HEK293T (cell line): ENCODE results near the gene ARID4B.

Experiments
- CTCF ChIA-PET: fragments of 350-600 bp; formaldehyde crosslinking; extraction: SDS; loops from one replicate; lab custom pipeline; 2021; ENCODE audit warnings: antibody characterized with exemption, inconsistent platforms; lab: Yijun Ruan, JAX
- POLR2A ChIA-PET: fragments of 350-600 bp; formaldehyde crosslinking; extraction: SDS; loops from one replicate; lab custom pipeline; 2020; ENCODE audit warnings: antibody characterized with exemption, inconsistent platforms; lab: Yijun Ruan, JAX
- DNase-seq: peaks from one replicate; pipeline ENCODE4 v3.0.0; 2012; ENCODE audit warnings: mixed read lengths; ENCODE audit errors: extremely low spot score
- ARNT ChIP-seq: fragments of 450-650 bp; IDR thresholded peaks from 2 replicates; pipeline ENCODE4 v1.6.1; 2017; ENCODE audit warnings: mild to moderate bottlenecking
- BHLHE40 ChIP-seq: fragments of 450-650 bp; IDR thresholded peaks from 2 replicates; pipeline ENCODE4 v1.6.1; 2016; ENCODE audit warnings: mild to moderate bottlenecking, moderate library complexity, borderline replicate concordance
- CTBP1 ChIP-seq: fragments of 450-650 bp; IDR thresholded peaks from 2 replicates; pipeline ENCODE4 v1.6.1; 2016; ENCODE audit warnings: borderline replicate concordance
- ELF4 ChIP-seq: fragments of 450-650 bp; IDR thresholded peaks from 2 replicates; pipeline ENCODE4 v1.6.1; 2017; ENCODE audit warnings: antibody characterized with exemption
- FOXA1 ChIP-seq: fragments of 450-650 bp; IDR thresholded peaks from 2 replicates; pipeline ENCODE4 v1.6.1; 2016; ENCODE audit warnings: mild to moderate bottlenecking
- FOXK2 ChIP-seq: fragments of 450-650 bp; IDR thresholded peaks from 2 replicates; pipeline ENCODE4 v1.6.1; 2016; ENCODE audit warnings: mild to moderate bottlenecking
- FOXM1 ChIP-seq: fragments of 450-650 bp; IDR thresholded peaks from 2 replicates; pipeline ENCODE4 v1.6.1; 2017; ENCODE audit warnings: mild to moderate bottlenecking, borderline replicate concordance
- HDGF ChIP-seq: fragments of 450-650 bp; IDR thresholded peaks from 2 replicates; pipeline ENCODE4 v1.6.1; 2017; ENCODE audit warnings: antibody characterized with exemption, borderline replicate concordance
- L3MBTL2 ChIP-seq: fragments of 450-650 bp; conservative IDR thresholded peaks from 2 replicates; pipeline ENCODE4 v1.6.1; 2016; ENCODE audit warnings: mild to moderate bottlenecking
- LEF1 ChIP-seq: fragments of 450-650 bp; IDR thresholded peaks from 2 replicates; pipeline ENCODE4 v1.6.1; 2017; ENCODE audit warnings: mild to moderate bottlenecking, borderline replicate concordance
- NFRKB ChIP-seq: fragments of 450-650 bp; IDR thresholded peaks from 2 replicates; pipeline ENCODE4 v1.6.1; 2016; ENCODE audit warnings: mild to moderate bottlenecking, moderate library complexity
- SP1 ChIP-seq: fragments of 450-650 bp; IDR thresholded peaks from 2 replicates; pipeline ENCODE4 v1.6.1; 2017
- SUZ12 ChIP-seq: fragments of 450-650 bp; IDR thresholded peaks from 2 replicates; pipeline ENCODE4 v1.6.1; 2016; ENCODE audit warnings: mild to moderate bottlenecking
- TARDBP ChIP-seq: fragments of 450-650 bp; IDR thresholded peaks from 2 replicates; pipeline ENCODE4 v1.6.1; 2016
- ZNF384 ChIP-seq: fragments of 450-650 bp; IDR thresholded peaks from 2 replicates; pipeline ENCODE4 v1.6.1; 2016
- TF ChIP-seq, protein P1 (sequence below): fragments of 450-650 bp; IDR thresholded peaks from 2 replicates; pipeline ENCODE4 v1.6.1; 2016

The ARID4B gene

GRCh38 chr1:235130766-235131270, 197.2 kb downstream of the ARID4B start:
- no peak for DNase-seq
- ChIA-PET POLR2A (interaction anchor here (4.2 kb wide), 1 partner anchor 8 kb away, joined by 22 read pairs; no protein-coding TSS in a partner anchor), CTCF (interaction anchor here (0.7 kb wide), 1 partner anchor 504 kb away, joined by 13 read pairs; no protein-coding TSS in a partner anchor)
- TF ChIP-seq, protein P1, sequence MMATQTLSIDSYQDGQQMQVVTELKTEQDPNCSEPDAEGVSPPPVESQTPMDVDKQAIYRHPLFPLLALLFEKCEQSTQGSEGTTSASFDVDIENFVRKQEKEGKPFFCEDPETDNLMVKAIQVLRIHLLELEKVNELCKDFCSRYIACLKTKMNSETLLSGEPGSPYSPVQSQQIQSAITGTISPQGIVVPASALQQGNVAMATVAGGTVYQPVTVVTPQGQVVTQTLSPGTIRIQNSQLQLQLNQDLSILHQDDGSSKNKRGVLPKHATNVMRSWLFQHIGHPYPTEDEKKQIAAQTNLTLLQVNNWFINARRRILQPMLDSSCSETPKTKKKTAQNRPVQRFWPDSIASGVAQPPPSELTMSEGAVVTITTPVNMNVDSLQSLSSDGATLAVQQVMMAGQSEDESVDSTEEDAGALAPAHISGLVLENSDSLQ, result no peak
- TF ChIP-seq HDGF (no peak), ELF4 (no peak), LEF1 (no peak), FOXK2 (no peak), BHLHE40 (no peak), TARDBP (no peak), FOXM1 (no peak), NFRKB (no peak), CTBP1 (no peak), ZNF384 (no peak)

DNA sequence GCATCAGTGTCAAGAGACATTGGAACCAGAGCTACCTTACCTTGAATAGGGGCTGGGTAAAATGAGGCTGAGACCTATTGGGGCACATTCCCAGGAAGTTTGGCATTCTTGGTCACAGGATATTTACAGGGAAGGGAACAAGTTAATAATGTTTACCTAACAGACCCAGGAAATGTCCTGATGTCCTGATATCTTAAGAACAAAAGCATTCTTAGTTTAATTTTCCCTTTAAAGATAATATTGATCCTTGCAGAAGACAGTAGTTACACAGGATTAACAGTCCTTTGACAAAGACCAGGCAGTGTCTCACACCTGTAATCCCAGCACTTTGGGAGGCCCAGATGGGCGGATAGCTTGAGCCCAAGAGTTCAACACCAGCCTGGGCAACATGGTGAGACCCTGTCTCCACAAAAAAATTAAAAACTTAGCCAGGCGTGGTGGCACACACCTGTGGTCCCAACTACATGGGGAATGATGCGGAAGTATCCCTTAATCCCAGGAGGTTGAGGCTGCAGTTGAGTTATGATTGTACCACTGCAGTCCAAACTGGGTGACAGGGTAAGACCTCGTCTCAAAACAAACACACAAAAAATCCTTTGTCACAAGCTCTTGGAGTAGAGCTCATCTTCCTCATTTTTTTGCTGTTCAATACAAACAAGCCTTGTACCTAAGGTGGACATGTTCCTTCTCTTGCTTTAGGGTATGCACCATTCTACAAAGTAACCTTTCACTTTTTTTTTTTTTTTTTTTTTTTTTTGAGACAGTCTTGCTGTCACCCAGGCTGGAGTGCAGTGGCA, 198.0 kb downstream of the ARID4B start:
- ChIA-PET CTCF (interaction anchor here (0.7 kb wide), 1 partner anchor 504 kb away, joined by 13 read pairs; no protein-coding TSS in a partner anchor), POLR2A (interaction anchor here (0.8 to 4.2 kb wide), 4 partner anchors 9 to 375 kb away, joined by 3 to 27 read pairs (median 14); partner anchors contain the start of genes B3GALNT2 and RBM34)
- TF ChIP-seq HDGF, result no peak
- no peak for TF ChIP-seq CTBP1
- TF ChIP-seq SP1, result no peak
- no peak for TF ChIP-seq L3MBTL2
- no peak for TF ChIP-seq SUZ12
- no peak for TF ChIP-seq ARNT
- TF ChIP-seq, protein P1, result no peak
- no peak for DNase-seq

DNA sequence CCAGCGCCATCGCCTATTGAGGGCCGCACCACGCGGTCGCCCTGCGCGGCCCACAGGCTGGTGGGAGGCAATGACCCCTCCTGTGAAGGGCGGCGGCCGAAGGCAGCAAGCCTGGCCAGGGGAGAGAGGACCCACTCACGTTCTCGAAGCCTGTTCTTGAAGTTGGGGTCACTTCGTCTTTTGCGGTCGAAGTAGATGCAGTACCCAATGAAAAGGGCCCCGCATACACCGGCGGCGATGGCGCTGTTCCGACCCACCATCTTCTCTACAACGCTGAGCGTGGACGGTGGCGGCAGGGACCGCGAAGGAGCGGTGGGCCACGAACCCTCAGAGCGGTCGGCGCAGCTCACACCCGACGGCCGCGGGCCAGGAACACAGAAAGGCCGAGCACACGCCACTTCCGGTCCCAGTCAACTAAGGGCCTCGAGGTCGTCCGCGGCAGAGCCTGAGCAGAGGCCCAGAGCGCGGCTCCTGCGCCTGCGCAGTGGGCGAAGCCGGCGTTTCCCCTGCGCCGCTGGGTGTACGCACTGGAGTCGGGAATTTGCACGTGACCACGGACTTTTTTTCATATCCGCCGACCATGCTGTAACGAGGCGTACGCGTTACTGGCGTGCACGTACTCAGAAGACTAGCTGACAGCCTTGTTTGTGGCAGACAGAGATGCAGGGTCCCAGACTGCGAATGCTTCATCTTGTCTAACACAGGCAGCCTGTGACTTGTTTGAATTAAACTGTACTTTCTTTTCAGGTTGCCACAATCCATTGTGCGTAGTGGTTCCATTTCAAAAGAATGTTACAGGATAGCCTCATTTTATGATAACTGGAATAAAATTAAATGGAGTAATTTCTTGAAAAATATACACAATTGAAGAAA, 199.3 kb downstream of the ARID4B start, which contains the start of gene TOMM20:
Gene TOMM20 (minus strand): TSS at position 382 of the 873 bp plus-strand sequence. CDS start 122 bp downstream, at position 260.
- POLR2A ChIA-PET, result interaction anchor here (0.5 to 4.2 kb wide), 9 partner anchors 10 to 517 kb away, joined by 3 to 27 read pairs (median 3); partner anchors contain the start of genes ARID4B, B3GALNT2, GGPS1 and RBM34
- TF ChIP-seq FOXK2, result no peak
- no peak for TF ChIP-seq CTBP1
- peak; percentile 46; the same call in 1 of the 2 replicates for TF ChIP-seq LEF1
- peak; percentile 81 for TF ChIP-seq L3MBTL2
- peak; percentile 97 for TF ChIP-seq ZNF384
- TF ChIP-seq, protein P1, result peak; percentile 84
- TF ChIP-seq ARNT, result no peak; the same call in 1 of the 2 replicates
- no peak for TF ChIP-seq SP1
- no peak for TF ChIP-seq HDGF
- TF ChIP-seq NFRKB, result no peak
- no peak for TF ChIP-seq SUZ12
- peak; percentile 97 for TF ChIP-seq ELF4
- no peak for TF ChIP-seq BHLHE40
- TF ChIP-seq TARDBP, result no peak
- TF ChIP-seq FOXA1, result no peak
- no peak for TF ChIP-seq FOXM1
- CTCF ChIA-PET, result no interaction called here

GRCh38 chr1:235127732-235128455, 200.1 kb downstream of the ARID4B start:
- ChIA-PET POLR2A (interaction anchor here (0.7 to 4.2 kb wide), 9 partner anchors 9 to 516 kb away, joined by 3 to 27 read pairs (median 4); partner anchors contain the start of genes ARID4B, GGPS1 and RBM34), CTCF (interaction anchor here (0.5 to 1.5 kb wide), 2 partner anchors 24 to 373 kb away, joined by 4 to 7 read pairs; no protein-coding TSS in a partner anchor)
- TF ChIP-seq ZNF384 (no peak), FOXK2 (no peak), TARDBP (no peak), L3MBTL2 (no peak), SP1 (no peak), CTBP1 (no peak), BHLHE40 (no peak), FOXM1 (no peak), NFRKB (no peak), ARNT (no peak)
- TF ChIP-seq, protein P1, result no peak
- DNase-seq, result no peak

More for the DNA sequence above, 199.3 kb downstream of the ARID4B start, which contains the start of gene TOMM20:
- DNase-seq, result peak; percentile 100
